Psoas muscle (tissue), 8 donors: ENCODE measurements around the gene DLGAP1. TPM values are rescaled to one million over a fixed set of nuclear protein-coding genes. Genes with fewer than 3 reads are reported as not detected.

Experiments
- ATAC-seq, 4 donors: fragments of 200-7000 bp; cut with Tn5 transposase; one replicate each; pipeline ENCODE4 v1.9.1; 2020; ENCODE audit warnings: moderate library complexity in 3 of 4, mild to moderate bottlenecking in 2 of 4
- DNase-seq, 2 donors: peaks; one replicate each; pipeline ENCODE4 v3.0.0-alpha.2; 2020
- H3K27ac ChIP-seq: fragments of 200-600 bp; one replicate; pipeline ENCODE4 v1.8.0; 2022
- H3K27me3 ChIP-seq, 3 donors: fragments of 200-600 bp in 1 of 3; one replicate each; pipeline versions ENCODE4 v1.6.1 to v1.8.0; 2013 to 2022; ENCODE audit warnings: low read length in 2 of 3, mild to moderate bottlenecking in 2 of 3, moderate library complexity in 1 of 3; ENCODE audit not compliant: insufficient read depth in 3 of 3
- H3K36me3 ChIP-seq, 2 donors: fragments of 200-600 bp in 1 of 2; one replicate each; pipeline versions ENCODE4 v1.6.1 to v1.8.0; 2013 to 2022; ENCODE audit warnings: low read depth in 1 of 2, mild to moderate bottlenecking in 1 of 2, moderate library complexity in 1 of 2; ENCODE audit not compliant: insufficient read depth in 1 of 2
- H3K4me1 ChIP-seq: fragments of 200-600 bp; one replicate; pipeline ENCODE4 v1.8.0; 2022
- H3K4me3 ChIP-seq: fragments of 200-600 bp; one replicate; pipeline ENCODE4 v1.8.0; 2022; ENCODE audit warnings: mild to moderate bottlenecking
- H3K9me3 ChIP-seq: fragments of 200-600 bp; one replicate; pipeline ENCODE4 v1.8.0; 2022
- CTCF ChIP-seq: fragments of 200-600 bp; IDR thresholded peaks from one replicate; pipeline ENCODE4 v1.8.0; 2022; ENCODE audit warnings: antibody characterized with exemption
- WGBS, 3 donors: extraction: QIAGEN DNeasy Blood & Tissue Kit; methylation state at CpG; one replicate each; pipeline versions ENCODE4 v1.1.6 to v1.1.7; 2013; 5-methylcytosine and 5-hydroxymethylcytosine counted together
- intact Hi-C, 2 donors: fragments of 100-400 bp; cut with DNase I; formaldehyde crosslinking; loops; one replicate each; pipeline versions ENCODE4 v1.11.0 to v1.14.2; 2022
- polyA plus RNA-seq, 3 donors: library from polyadenylated mRNA; stranded (reverse); fragments of 200-250 nt; gene quantifications; one replicate each; pipeline ENCODE4 v1.2.3, GENCODE V29; 2013
- total RNA-seq, 4 donors: library from RNA; stranded (reverse); fragmentation: NEBNext Ultra II Directional in 2 of 4; extraction: Animal tissue kit (Norgen Biotek cat#: 25700) in 2 of 4; gene quantifications; one replicate each; pipeline versions ENCODE4 v1.2.1 to v1.2.4, GENCODE V29; 2021 to 2023
- donor health status: healthy with polysubstance abuse.
- donor health status: DM: no; HTN: no; CAD: no; lungs with moderate emphysema.
- donor health status: Bipolar disorder and iron deficiency.
- donor health status: healthy.
- donor health status: DM: yes; HTN: yes; CAD: no.
- donor health status: DM: no; HTN: no; CAD: no.
- donor health status: DM: no; HTN: no; CAD: no.
- donor health status: DM: yes; HTN: yes; CAD: no.

The DLGAP1 gene
- total and polyA plus RNA-seq, 7 donors, result 0.09 to 0.26 (median 0.16) TPM; not detected in 1

- ATAC-seq (no peak), DNase-seq (no peak)
- H3K9me3 ChIP-seq, result peaks cover 3% of the 10 kb centered on the region
- intact Hi-C loops, result no loop called here
- no peak for TF ChIP-seq CTCF
- H3K4me1 ChIP-seq, result no peaks in the 10 kb centered on the region
- no peak overlapping the region for H3K27ac ChIP-seq
- no peaks in the 10 kb centered on the region for H3K36me3 ChIP-seq
- no peak overlapping the region for H3K4me3 ChIP-seq
- 89 to 97% (median 93%) methylated on average over 3 of the region's 3 CpGs for WGBS, 3 donors
- no peaks in the 10 kb centered on the region for H3K27me3 ChIP-seq
Observed at GRCh38 chr18:3823073-3823472, 632.0 kb downstream of the DLGAP1 start.

DNA sequence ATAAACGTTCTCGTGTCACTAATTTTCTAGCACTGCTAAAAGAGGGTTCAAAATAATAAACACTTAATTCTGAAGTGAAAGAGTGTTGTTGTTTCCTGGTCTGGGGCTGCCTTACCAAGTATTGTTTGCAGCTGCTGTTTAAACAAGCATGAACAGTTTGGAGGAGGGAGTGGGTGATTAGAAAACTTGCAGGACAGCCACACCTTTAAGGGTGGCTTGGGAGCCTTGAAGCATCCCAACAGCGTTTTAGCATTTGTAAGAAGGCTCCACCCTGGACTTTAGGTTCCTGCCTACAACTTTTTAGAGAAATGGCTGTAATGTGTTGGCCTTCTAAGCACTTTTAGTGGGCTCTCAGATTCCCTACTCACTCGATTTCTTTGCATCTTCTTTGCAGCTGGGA is 633.6 kb downstream of the DLGAP1 start:
- no peak overlapping the region for H3K27ac ChIP-seq
- no peak for TF ChIP-seq CTCF
- no peaks in the 10 kb centered on the region for H3K27me3 ChIP-seq
- no peak for ATAC-seq
- 23 to 39% (median 26%) methylated on average over 4 of the region's 4 CpGs for WGBS, 3 donors
- H3K4me3 ChIP-seq, result no peak overlapping the region
- H3K4me1 ChIP-seq, result no peaks in the 10 kb centered on the region
- peaks cover 3% of the 10 kb centered on the region for H3K9me3 ChIP-seq
- DNase-seq, result no peak
- intact Hi-C loops, result no loop called here
- H3K36me3 ChIP-seq, result no peaks in the 10 kb centered on the region

DNA sequence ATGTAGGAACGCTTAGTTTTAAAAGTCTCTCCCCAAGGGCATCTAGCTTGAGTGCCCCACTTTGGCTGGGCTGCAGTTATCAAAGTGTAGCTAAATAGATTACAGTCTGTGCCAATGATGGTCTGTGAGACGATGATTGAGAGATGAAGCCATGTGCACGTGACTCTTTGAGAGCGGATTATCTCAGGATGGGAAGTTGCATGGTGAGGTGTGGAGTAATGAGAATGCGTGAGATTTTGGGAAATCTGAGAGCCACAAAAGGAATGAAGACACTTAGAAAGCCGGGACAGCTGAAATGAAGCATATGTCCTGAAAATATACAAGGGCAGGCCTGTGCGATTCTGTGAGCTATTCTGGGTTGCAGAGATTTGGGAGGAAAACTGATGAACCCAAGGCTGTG is 635.1 kb downstream of the DLGAP1 start:
- no peak for TF ChIP-seq CTCF
- Histone ChIP-seq H3K27me3 (no peaks in the 10 kb centered on the region), H3K4me3 (no peak overlapping the region), H3K9me3 (no peaks in the 10 kb centered on the region), H3K36me3 (no peaks in the 10 kb centered on the region), H3K4me1 (no peaks in the 10 kb centered on the region), H3K27ac (no peak overlapping the region)
- no peak for ATAC-seq
- WGBS, 3 donors, result 35 to 40% (median 35%) methylated on average over 7 of the region's 7 CpGs
- intact Hi-C loops, result no loop called here
- DNase-seq, result no peak

DNA sequence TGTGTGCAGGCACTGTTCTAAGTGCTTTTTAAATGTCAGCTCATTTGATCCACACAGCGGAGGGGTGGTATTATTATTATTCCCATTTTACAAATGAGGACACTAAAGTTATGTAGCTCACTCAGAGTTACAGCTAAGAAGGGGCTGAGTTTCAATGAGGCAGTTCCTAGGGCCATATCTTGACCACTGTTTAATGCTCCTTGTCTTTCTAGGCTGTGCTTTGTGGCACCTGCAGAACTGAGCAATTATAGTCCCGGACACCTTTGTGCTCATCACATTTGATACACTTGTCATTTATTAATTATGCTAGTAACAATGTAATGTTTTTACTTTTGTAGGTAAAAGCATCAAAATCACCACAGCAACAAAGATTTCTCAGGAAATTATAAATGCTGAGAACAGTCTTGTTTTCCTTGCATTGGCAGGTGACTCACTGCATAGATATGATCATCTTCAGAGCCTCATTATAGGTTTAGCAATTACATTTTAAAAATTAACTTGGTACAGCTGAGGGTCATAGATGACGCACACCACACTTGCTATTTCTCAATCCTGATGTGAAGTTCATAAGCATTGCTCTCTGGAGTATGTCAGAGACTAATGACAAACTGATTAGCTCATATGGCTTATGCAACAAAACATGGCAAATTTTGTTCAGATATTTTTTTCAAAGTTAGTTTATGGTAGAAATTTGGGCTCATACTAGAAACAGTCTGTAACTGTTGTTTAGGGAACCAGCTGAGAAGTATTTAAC is 638.3 kb downstream of the DLGAP1 start:
- TF ChIP-seq CTCF, result no peak
- ATAC-seq (no peak), DNase-seq (no peak)
- no peaks in the 10 kb centered on the region for H3K9me3 ChIP-seq
- H3K4me1 ChIP-seq, result no peaks in the 10 kb centered on the region
- no peaks in the 10 kb centered on the region for H3K36me3 ChIP-seq
- intact Hi-C loops, result no loop called here
- H3K27ac ChIP-seq, result no peak overlapping the region
- 62 to 84% (median 71%) methylated on average over 3 of the region's 3 CpGs for WGBS, 3 donors
- no peaks in the 10 kb centered on the region for H3K27me3 ChIP-seq
- no peak overlapping the region for H3K4me3 ChIP-seq

DNA sequence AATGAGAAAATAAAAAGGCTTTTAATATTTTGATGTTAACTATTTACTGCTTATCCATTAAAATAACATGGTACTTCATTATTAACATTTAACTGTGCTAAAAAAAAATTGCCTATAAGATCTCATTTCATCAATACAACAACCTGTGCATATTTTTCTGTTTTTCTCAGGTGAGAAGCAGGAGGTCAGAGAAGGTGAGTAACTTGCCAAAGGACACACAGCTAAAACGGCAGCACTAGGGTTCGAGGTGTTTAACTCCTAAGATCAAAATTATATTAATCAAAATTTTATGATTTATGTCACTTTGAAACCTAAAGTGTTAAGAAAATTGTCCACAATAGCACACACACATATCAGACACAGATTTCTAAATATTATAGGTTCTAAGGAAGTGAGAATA is 639.1 kb downstream of the DLGAP1 start:
- intact Hi-C loops, result no loop called here
- 81 to 87% (median 86%) methylated on average over 2 of the region's 2 CpGs for WGBS, 3 donors
- Histone ChIP-seq H3K4me1 (no peaks in the 10 kb centered on the region), H3K9me3 (no peaks in the 10 kb centered on the region), H3K27me3 (no peaks in the 10 kb centered on the region), H3K4me3 (no peak overlapping the region), H3K27ac (no peak overlapping the region), H3K36me3 (no peaks in the 10 kb centered on the region)
- DNase-seq (no peak), ATAC-seq (no peak)
- TF ChIP-seq CTCF, result no peak
